GM23338 (cell line): Measurements from ENCODE around the gene SMCO2.

Experiments
- CREB1 ChIP-seq: fragments of 250-450 bp; sonication (Bioruptor Pico); IDR thresholded peaks from 2 replicates; pipeline ENCODE4 v1.5.0; 2020; ENCODE audit warnings: low read depth, mild to moderate bottlenecking, moderate library complexity
- EZH2 ChIP-seq: fragments of 200-600 bp; sonication (generic); IDR thresholded peaks from one replicate; pipeline ENCODE4 v1.8.0; 2017; ENCODE audit warnings: antibody characterized with exemption, mild to moderate bottlenecking, low read depth; ENCODE audit not compliant: unreplicated experiment
- EZH2phosphoT487 ChIP-seq: fragments of 200-600 bp; sonication (generic); IDR thresholded peaks from one replicate; pipeline ENCODE4 v1.8.1; 2018; ENCODE audit warnings: antibody characterized with exemption; ENCODE audit not compliant: unreplicated experiment
- JUNB ChIP-seq: IDR thresholded peaks from one replicate; pipeline ENCODE4 v1.6.1; 2016; ENCODE audit warnings: antibody characterized with exemption; ENCODE audit not compliant: unreplicated experiment
- NANOG ChIP-seq: IDR thresholded peaks from 2 replicates; pipeline ENCODE4 v1.6.1; 2016; ENCODE audit warnings: antibody characterized with exemption, borderline replicate concordance
- POLR2AphosphoS5 ChIP-seq: IDR thresholded peaks from 2 replicates; pipeline ENCODE4 v1.6.1; 2016; ENCODE audit warnings: antibody characterized with exemption, low read depth
- STAT1 ChIP-seq: IDR thresholded peaks from one replicate; pipeline ENCODE4 v1.6.1; 2016; ENCODE audit warnings: antibody characterized with exemption; ENCODE audit not compliant: unreplicated experiment
- TF ChIP-seq, protein P1 (sequence below): IDR thresholded peaks from one replicate; pipeline ENCODE4 v1.6.1; 2018; ENCODE audit warnings: antibody characterized with exemption; ENCODE audit not compliant: unreplicated experiment
- TF ChIP-seq, protein P2 (sequence below), 2 experiments: fragments of 200-600 bp in 1 of 2; sonication (generic) in 1 of 2; conservative IDR thresholded peaks; 2 replicates each; pipeline versions ENCODE4 v1.5.1 to v1.6.1; 2016 to 2017; ENCODE audit warnings: antibody characterized with exemption in 2 of 2, low read depth in 2 of 2, mild to moderate bottlenecking in 2 of 2, moderate library complexity in 1 of 2

DNA sequence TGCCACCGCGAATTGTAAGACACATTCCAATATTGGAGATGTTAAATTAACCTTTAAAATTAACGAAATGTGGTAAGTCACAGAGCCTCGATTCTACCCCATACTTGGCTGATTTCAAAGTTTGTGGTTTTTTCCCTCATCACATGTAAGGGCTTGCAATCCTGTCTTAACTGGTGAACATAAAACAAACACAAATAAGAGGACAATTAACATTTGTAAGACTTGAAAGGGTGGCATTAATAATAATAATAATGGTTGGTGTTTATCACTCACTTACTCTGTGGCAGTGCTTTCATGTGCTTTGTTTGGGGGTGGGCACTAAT lies 104.1 kb downstream of the SMCO2 start:
- TF ChIP-seq, protein P1, sequence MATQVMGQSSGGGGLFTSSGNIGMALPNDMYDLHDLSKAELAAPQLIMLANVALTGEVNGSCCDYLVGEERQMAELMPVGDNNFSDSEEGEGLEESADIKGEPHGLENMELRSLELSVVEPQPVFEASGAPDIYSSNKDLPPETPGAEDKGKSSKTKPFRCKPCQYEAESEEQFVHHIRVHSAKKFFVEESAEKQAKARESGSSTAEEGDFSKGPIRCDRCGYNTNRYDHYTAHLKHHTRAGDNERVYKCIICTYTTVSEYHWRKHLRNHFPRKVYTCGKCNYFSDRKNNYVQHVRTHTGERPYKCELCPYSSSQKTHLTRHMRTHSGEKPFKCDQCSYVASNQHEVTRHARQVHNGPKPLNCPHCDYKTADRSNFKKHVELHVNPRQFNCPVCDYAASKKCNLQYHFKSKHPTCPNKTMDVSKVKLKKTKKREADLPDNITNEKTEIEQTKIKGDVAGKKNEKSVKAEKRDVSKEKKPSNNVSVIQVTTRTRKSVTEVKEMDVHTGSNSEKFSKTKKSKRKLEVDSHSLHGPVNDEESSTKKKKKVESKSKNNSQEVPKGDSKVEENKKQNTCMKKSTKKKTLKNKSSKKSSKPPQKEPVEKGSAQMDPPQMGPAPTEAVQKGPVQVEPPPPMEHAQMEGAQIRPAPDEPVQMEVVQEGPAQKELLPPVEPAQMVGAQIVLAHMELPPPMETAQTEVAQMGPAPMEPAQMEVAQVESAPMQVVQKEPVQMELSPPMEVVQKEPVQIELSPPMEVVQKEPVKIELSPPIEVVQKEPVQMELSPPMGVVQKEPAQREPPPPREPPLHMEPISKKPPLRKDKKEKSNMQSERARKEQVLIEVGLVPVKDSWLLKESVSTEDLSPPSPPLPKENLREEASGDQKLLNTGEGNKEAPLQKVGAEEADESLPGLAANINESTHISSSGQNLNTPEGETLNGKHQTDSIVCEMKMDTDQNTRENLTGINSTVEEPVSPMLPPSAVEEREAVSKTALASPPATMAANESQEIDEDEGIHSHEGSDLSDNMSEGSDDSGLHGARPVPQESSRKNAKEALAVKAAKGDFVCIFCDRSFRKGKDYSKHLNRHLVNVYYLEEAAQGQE = no peak
- TF ChIP-seq POLR2AphosphoS5 (no peak), EZH2phosphoT487 (no peak), EZH2 (no peak), STAT1 (no peak), CREB1 (CRISPR knock-in tag) (no peak), NANOG (no peak), JUNB (no peak)
- TF ChIP-seq, protein P2, sequence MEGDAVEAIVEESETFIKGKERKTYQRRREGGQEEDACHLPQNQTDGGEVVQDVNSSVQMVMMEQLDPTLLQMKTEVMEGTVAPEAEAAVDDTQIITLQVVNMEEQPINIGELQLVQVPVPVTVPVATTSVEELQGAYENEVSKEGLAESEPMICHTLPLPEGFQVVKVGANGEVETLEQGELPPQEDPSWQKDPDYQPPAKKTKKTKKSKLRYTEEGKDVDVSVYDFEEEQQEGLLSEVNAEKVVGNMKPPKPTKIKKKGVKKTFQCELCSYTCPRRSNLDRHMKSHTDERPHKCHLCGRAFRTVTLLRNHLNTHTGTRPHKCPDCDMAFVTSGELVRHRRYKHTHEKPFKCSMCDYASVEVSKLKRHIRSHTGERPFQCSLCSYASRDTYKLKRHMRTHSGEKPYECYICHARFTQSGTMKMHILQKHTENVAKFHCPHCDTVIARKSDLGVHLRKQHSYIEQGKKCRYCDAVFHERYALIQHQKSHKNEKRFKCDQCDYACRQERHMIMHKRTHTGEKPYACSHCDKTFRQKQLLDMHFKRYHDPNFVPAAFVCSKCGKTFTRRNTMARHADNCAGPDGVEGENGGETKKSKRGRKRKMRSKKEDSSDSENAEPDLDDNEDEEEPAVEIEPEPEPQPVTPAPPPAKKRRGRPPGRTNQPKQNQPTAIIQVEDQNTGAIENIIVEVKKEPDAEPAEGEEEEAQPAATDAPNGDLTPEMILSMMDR (conservative IDR thresholded peaks at IDR 0.05; ENCODE audit: low read depth in 2 of 2) = no peak
